Endothelial cell (in vitro differentiated cells): ENCODE results near the gene B3GNT9. TPM values are rescaled to one million over a fixed set of nuclear protein-coding genes. Genes with fewer than 3 reads are reported as not detected.

Experiments used
- DNase-seq: peaks from one replicate; pipeline ENCODE4 v3.0.0; 2021; ENCODE audit warnings: low spot score
- H3K27ac Mint-ChIP-seq: one replicate; pipeline ENCODE4 v1.8.0; 2021; ENCODE audit warnings: mixed read lengths, inconsistent platforms; ENCODE audit not compliant: unreplicated experiment
- H3K27me3 Mint-ChIP-seq: one replicate; pipeline ENCODE4 v1.8.0; 2021; ENCODE audit warnings: mild to moderate bottlenecking, moderate library complexity, mixed read lengths, inconsistent platforms; ENCODE audit not compliant: unreplicated experiment
- H3K36me3 Mint-ChIP-seq: one replicate; pipeline ENCODE4 v1.8.0; 2021; ENCODE audit warnings: mild to moderate bottlenecking, low read depth, mixed read lengths, inconsistent platforms; ENCODE audit not compliant: unreplicated experiment
- H3K4me1 Mint-ChIP-seq: one replicate; pipeline ENCODE4 v1.8.0; 2021; ENCODE audit warnings: mild to moderate bottlenecking, mixed read lengths, inconsistent platforms; ENCODE audit not compliant: unreplicated experiment
- H3K4me3 Mint-ChIP-seq: one replicate; pipeline ENCODE4 v1.8.0; 2021; ENCODE audit warnings: mild to moderate bottlenecking, mixed read lengths, inconsistent platforms; ENCODE audit not compliant: unreplicated experiment
- H3K9me3 Mint-ChIP-seq: one replicate; pipeline ENCODE4 v1.8.0; 2021; ENCODE audit warnings: mixed read lengths, inconsistent platforms; ENCODE audit not compliant: unreplicated experiment
- CTCF ChIP-seq: fragments of 200-600 bp; sonication (generic); IDR thresholded peaks from one replicate; pipeline ENCODE4 v1.5.0; 2021; ENCODE audit warnings: antibody characterized with exemption; ENCODE audit not compliant: unreplicated experiment
- total RNA-seq: library from RNA; stranded (reverse); fragmentation: NEBNext Ultra II Directional; extraction: Animal tissue kit (Norgen Biotek cat#: 25700); gene quantifications from one replicate; pipeline ENCODE4 v1.2.1, GENCODE V29; 2021; ENCODE audit not compliant: unreplicated experiment

B3GNT9 gene
- total RNA-seq, 1 donor from 2014 or later: 1.5 TPM

GRCh38 chr16:67108931-67109406 lies 41.8 kb downstream of the B3GNT9 start:
- Mint-ChIP-seq H3K4me1 (peaks cover 28% of the 10 kb centered on the region), H3K36me3 (no peaks in the 10 kb centered on the region), H3K9me3 (no peaks in the 10 kb centered on the region), H3K4me3 (peak overlapping the region; percentile 99), H3K27me3 (peaks cover 11% of the 10 kb centered on the region), H3K27ac (peak overlapping the region; percentile 81)
- no peak for TF ChIP-seq CTCF
- no peak for DNase-seq

GRCh38 chr16:67108489-67108888 lies 42.3 kb downstream of the B3GNT9 start:
- Mint-ChIP-seq H3K4me1 (peaks cover 28% of the 10 kb centered on the region), H3K27ac (no peak overlapping the region), H3K27me3 (peaks cover 11% of the 10 kb centered on the region), H3K4me3 (no peak overlapping the region), H3K36me3 (no peaks in the 10 kb centered on the region), H3K9me3 (no peaks in the 10 kb centered on the region)
- DNase-seq: no peak
- TF ChIP-seq CTCF: no peak

- Mint-ChIP-seq H3K27ac (no peak overlapping the region), H3K4me3 (no peak overlapping the region), H3K4me1 (peaks cover 11% of the 10 kb centered on the region), H3K36me3 (peaks cover 14% of the 10 kb centered on the region), H3K27me3 (peaks cover 9% of the 10 kb centered on the region), H3K9me3 (no peaks in the 10 kb centered on the region)
- DNase-seq: no peak
- no peak for TF ChIP-seq CTCF
Observed at GRCh38 chr16:67105881-67106280, 44.9 kb downstream of the B3GNT9 start.

GRCh38 chr16:67105246-67105645 lies 45.6 kb downstream of the B3GNT9 start:
- peaks cover 7% of the 10 kb centered on the region for H3K4me1 Mint-ChIP-seq
- peaks cover 14% of the 10 kb centered on the region for H3K36me3 Mint-ChIP-seq
- no peak for DNase-seq
- no peaks in the 10 kb centered on the region for H3K9me3 Mint-ChIP-seq
- H3K27me3 Mint-ChIP-seq: peaks cover 6% of the 10 kb centered on the region
- no peak overlapping the region for H3K4me3 Mint-ChIP-seq
- TF ChIP-seq CTCF: no peak
- no peak overlapping the region for H3K27ac Mint-ChIP-seq

- Mint-ChIP-seq H3K27me3 (peaks cover 4% of the 10 kb centered on the region), H3K4me1 (peaks cover 4% of the 10 kb centered on the region), H3K9me3 (no peaks in the 10 kb centered on the region), H3K36me3 (peaks cover 14% of the 10 kb centered on the region), H3K27ac (no peak overlapping the region), H3K4me3 (no peak overlapping the region)
- DNase-seq: no peak
- no peak for TF ChIP-seq CTCF
Observed at GRCh38 chr16:67104845-67105244, 46.0 kb downstream of the B3GNT9 start.
